Measurements from ENCODE around the gene RCL1.
"Not testable (repeated sequence)": the region's sequence is repeated elsewhere in the genome, so short reads cannot be mapped to it uniquely, and the experiment has no call there.

Gene RCL1

GRCh38 chr9:4792572-4793458 is at the start of gene RCL1:
RCL1 (plus strand) TSS chr9:4792944; CDS start chr9:4793092, 148 bp downstream.
- peak; percentile 96 for DNase-seq

- no peak for DNase-seq
Measured at GRCh38 chr9:4743131-4743875, 49.4 kb upstream of the RCL1 start.

GRCh38 chr9:4746278-4747030 is 46.3 kb upstream of the RCL1 start:
- no peak for DNase-seq

- DNase-seq, result no peak
Measured at GRCh38 chr9:4748612-4749011, 44.1 kb upstream of the RCL1 start.

GRCh38 chr9:4750023-4750673 is 42.6 kb upstream of the RCL1 start:
- DNase-seq, result peak; percentile 81

- not testable (repeated sequence) for DNase-seq
Measured at GRCh38 chr9:4754530-4754929, 38.2 kb upstream of the RCL1 start.

- DNase-seq, result no peak
Measured at GRCh38 chr9:4755026-4755609, 37.6 kb upstream of the RCL1 start.

- DNase-seq, result no peak
Measured at GRCh38 chr9:4756420-4756819, 36.3 kb upstream of the RCL1 start.

GRCh38 chr9:4760122-4760521 is 32.6 kb upstream of the RCL1 start:
- DNase-seq, result no peak

GRCh38 chr9:4762108-4762885 is 30.4 kb upstream of the RCL1 start:
- peak; percentile 94 for DNase-seq

GRCh38 chr9:4762886-4763541 is 29.7 kb upstream of the RCL1 start:
- peak; percentile 92 for DNase-seq

GRCh38 chr9:4764033-4764432 is 28.7 kb upstream of the RCL1 start:
- DNase-seq, result no peak

- no peak for DNase-seq
Measured at GRCh38 chr9:4768681-4769080, 24.1 kb upstream of the RCL1 start.

GRCh38 chr9:4769321-4770080 is 23.2 kb upstream of the RCL1 start:
- peak; percentile 21 for DNase-seq

GRCh38 chr9:4771788-4772187 is 21.0 kb upstream of the RCL1 start:
- DNase-seq, result no peak

GRCh38 chr9:4774209-4774608 is 18.5 kb upstream of the RCL1 start:
- DNase-seq, result no peak

GRCh38 chr9:4774958-4775357 is 17.8 kb upstream of the RCL1 start:
- DNase-seq, result not testable (repeated sequence)

GRCh38 chr9:4780651-4781050 is 12.1 kb upstream of the RCL1 start:
- no peak for DNase-seq

- no peak for DNase-seq
Measured at GRCh38 chr9:4781408-4781807, 11.3 kb upstream of the RCL1 start.

GRCh38 chr9:4783191-4783590 is 9.6 kb upstream of the RCL1 start:
- DNase-seq, result not testable (repeated sequence)

Measured in hematopoietic multipotent progenitor cell treated with erythropoietin and hydrocortisone succinate and interleukin-3 and kit ligand, for 8 days (in vitro differentiated cells).